Endothelial cell of umbilical vein (primary cell): ENCODE data around the gene CCN6. TPM values are rescaled to one million over a fixed set of nuclear protein-coding genes. Genes with fewer than 3 reads are reported as not detected.
A peak's percentile ranks its signal among the peaks of the same experiment; 100 is the strongest.

Source experiments
- BruUV-seq: library from RNA; stranded (reverse); fragments of 400-500 nt; replicated peaks from 2 replicates; lab custom pipeline; 2021; lab: Mats Ljungman, UMichigan
- CTCF ChIA-PET: fragments of 300-600, 350-600 bp; sonication (Branson Sonifier 250); formaldehyde crosslinking; loops from one replicate; lab custom pipeline; 2021; ENCODE audit warnings: antibody characterized with exemption, inconsistent platforms; lab: Charles Lee
- POLR2A ChIA-PET: fragments of 300-600, 350-600 bp; sonication (Branson Sonifier 250); formaldehyde crosslinking; loops from one replicate; lab custom pipeline; 2021; ENCODE audit warnings: antibody characterized with exemption, inconsistent platforms; lab: Charles Lee
- DNase-seq: peaks from one replicate; pipeline ENCODE4 v3.0.0-alpha.2; 2011; ENCODE audit warnings: low read depth, low spot score
- FAIRE-seq: peaks from 2 replicates; lab custom pipeline; 2011; peaks lifted over from hg19 to GRCh38; lab: Jason Lieb, UNC
- H2AFZ ChIP-seq: 2 replicates; pipeline ENCODE4 v1.6.0; 2012; ENCODE audit warnings: low read depth, low read length, control low read depth, inconsistent platforms
- H3K27ac ChIP-seq: 2 replicates; pipeline ENCODE4 v1.5.1; 2011; ENCODE audit warnings: low read depth, mild to moderate bottlenecking, control low read depth, low read length, moderate library complexity; ENCODE audit not compliant: insufficient read depth
- H3K27me3 ChIP-seq, 2 experiments: 2 replicates each; pipeline versions ENCODE4 v1.6.0 to v1.6.1; 2011; ENCODE audit warnings: low read length in 2 of 2, mixed read lengths in 1 of 2; ENCODE audit not compliant: control insufficient read depth in 2 of 2, insufficient read depth in 2 of 2
- H3K36me3 ChIP-seq, 2 experiments: 2 replicates in 1 of 2; 3 replicates in 1 of 2; pipeline ENCODE4 v1.5.1; 2011; ENCODE audit warnings: low read length in 2 of 2, mild to moderate bottlenecking in 1 of 2, moderate library complexity in 1 of 2; ENCODE audit not compliant: control insufficient read depth in 2 of 2, insufficient read depth in 2 of 2; ENCODE audit errors: extremely low read depth in 1 of 2
- H3K4me1 ChIP-seq: 3 replicates; pipeline ENCODE4 v1.5.1; 2011; ENCODE audit warnings: mild to moderate bottlenecking, low read length; ENCODE audit not compliant: control insufficient read depth, insufficient read depth; ENCODE audit errors: extremely low read depth
- H3K4me2 ChIP-seq: 2 replicates; pipeline ENCODE4 v1.6.1; 2011; ENCODE audit warnings: low read length, control low read depth, mixed read lengths; ENCODE audit not compliant: insufficient read depth
- H3K4me3 ChIP-seq, 3 experiments: fragments of 200-600 bp in 1 of 3; sonication (generic), shearing (Covaris generic) in 1 of 3; replicated peaks in 1 of 3; 2 replicates each; pipeline ENCODE4 v1.5.1; 2011 to 2016; ENCODE audit warnings: control low read depth in 3 of 3, low read length in 3 of 3, mild to moderate bottlenecking in 2 of 3, inconsistent platforms in 1 of 3, low read depth in 1 of 3, moderate library complexity in 1 of 3; ENCODE audit not compliant: insufficient read depth in 1 of 3
- H3K79me2 ChIP-seq: 2 replicates; pipeline ENCODE4 v1.6.0; 2012; ENCODE audit warnings: low read length, inconsistent platforms; ENCODE audit not compliant: control insufficient read depth, insufficient read depth
- H3K9ac ChIP-seq: replicated peaks from 2 replicates; pipeline ENCODE3; 2011; ENCODE audit warnings: low read length, control low read depth; ENCODE audit not compliant: insufficient read depth; ENCODE audit errors: extremely low read depth
- H3K9me1 ChIP-seq: replicated peaks from 3 replicates; pipeline ENCODE4 v1.6.0; 2011; ENCODE audit warnings: mild to moderate bottlenecking, low read length; ENCODE audit not compliant: control insufficient read depth, insufficient read depth; ENCODE audit errors: extremely low read depth
- H3K9me3 ChIP-seq: replicated peaks from 2 replicates; pipeline ENCODE4 v1.5.1; 2012; ENCODE audit warnings: low read length, inconsistent platforms; ENCODE audit not compliant: control insufficient read depth, insufficient read depth
- H4K20me1 ChIP-seq: replicated peaks from 2 replicates; pipeline ENCODE3; 2011; ENCODE audit warnings: mild to moderate bottlenecking, low read length; ENCODE audit not compliant: control insufficient read depth, insufficient read depth; ENCODE audit errors: extremely low read depth
- CTCF ChIP-seq, 2 donors: IDR thresholded peaks; 1 replicate in 1 of 2; 2 replicates in 1 of 2; pipeline ENCODE4 v1.5.1; 2011; ENCODE audit warnings: low read length in 2 of 2, mild to moderate bottlenecking in 2 of 2, moderate library complexity in 2 of 2, control low read depth in 1 of 2, inconsistent platforms in 1 of 2, low read depth in 1 of 2; ENCODE audit not compliant: insufficient read depth in 1 of 2; ENCODE audit errors: extremely low read depth in 1 of 2
- EZH2 ChIP-seq: IDR thresholded peaks from 2 replicates; pipeline ENCODE4 v1.6.1; 2012; ENCODE audit warnings: borderline replicate concordance, low read depth, mild to moderate bottlenecking, moderate library complexity, low read length, inconsistent platforms; ENCODE audit not compliant: severe bottlenecking
- FOS ChIP-seq: IDR thresholded peaks from 2 replicates; pipeline ENCODE4 v1.6.1; 2011; ENCODE audit warnings: mild to moderate bottlenecking, low read length, moderate library complexity, borderline replicate concordance; ENCODE audit not compliant: insufficient read depth
- GATA2 ChIP-seq: IDR thresholded peaks from 2 replicates; pipeline ENCODE4 v1.7.0; 2011; ENCODE audit warnings: low read depth, mild to moderate bottlenecking, moderate library complexity, mixed read lengths, low read length; ENCODE audit not compliant: insufficient read length, insufficient read depth
- JUN ChIP-seq: IDR thresholded peaks from 2 replicates; pipeline ENCODE4 v1.6.1; 2011; ENCODE audit warnings: borderline replicate concordance, low read depth; ENCODE audit not compliant: insufficient read length, insufficient read depth
- MAX ChIP-seq: IDR thresholded peaks from 2 replicates; pipeline ENCODE4 v1.6.1; 2011; ENCODE audit not compliant: insufficient read depth, insufficient read length
- MYC ChIP-seq: IDR thresholded peaks from one replicate; pipeline ENCODE4 v1.6.1; 2011; ENCODE audit warnings: mild to moderate bottlenecking, low read depth, low read length
- POLR2A ChIP-seq: IDR thresholded peaks from 2 replicates; pipeline ENCODE4 v1.6.1; 2012; ENCODE audit warnings: low read depth, mild to moderate bottlenecking, control low read depth, low read length
- POLR2AphosphoS5 ChIP-seq: IDR thresholded peaks from 2 replicates; pipeline ENCODE4 v1.6.1; 2012; ENCODE audit warnings: low read depth, mild to moderate bottlenecking, control low read depth, low read length, moderate library complexity; ENCODE audit not compliant: insufficient read depth
- dilution Hi-C: fragments of 300-500 bp; cut with MboI; formaldehyde crosslinking; loops from one replicate; pipeline ENCODE4 v1.15.0; 2019; ENCODE audit warnings: low sequenced_read_pairs; ENCODE audit not compliant: extremely low pct_ligation_motif_present
- intact Hi-C: fragments of 100-400 bp; cut with micrococcal nuclease; formaldehyde crosslinking; loops from one replicate; pipeline ENCODE4 v1.10.0; 2022
- polyA plus RNA-seq, 4 experiments: library from polyadenylated mRNA; depleted of rRNA in 3 of 4; stranded (reverse) in 3 of 4; unstranded in 1 of 4; fragments of >200 nt; gene quantifications; 2 replicates each; pipeline versions ENCODE4 v1.2.1 to v1.2.3, GENCODE V29; 2011 to 2012; ENCODE audit warnings: missing spikeins in 1 of 4
- total RNA-seq: library from RNA; stranded (reverse); gene quantifications from 2 replicates; pipeline ENCODE4 v1.2.3, GENCODE V29; 2021

Gene CCN6
- total and polyA plus RNA-seq, 2 donors (not counting 3 experiments of a cell fraction or from before 2014, with no cell fraction given), result not detected

- no peak overlapping the region for H3K9ac ChIP-seq
- H3K4me2 ChIP-seq, result no peak overlapping the region
- no peaks in the 10 kb centered on the region for H4K20me1 ChIP-seq
- no peaks in the 10 kb centered on the region for H3K9me1 ChIP-seq
- no peak overlapping the region for H3K4me3 ChIP-seq
- peaks cover 47% of the 10 kb centered on the region for H3K4me1 ChIP-seq
- CTCF ChIA-PET, result interaction anchor here (2.0 kb wide), 1 partner anchor 330 kb away, joined by 13 read pairs; no protein-coding TSS in a partner anchor
- dilution Hi-C loops (no loop called here), intact Hi-C loops (no loop called here)
- H3K9me3 ChIP-seq, result no peaks in the 10 kb centered on the region
- H3K36me3 ChIP-seq, result no peaks in the 10 kb centered on the region
- TF ChIP-seq MYC (no peak), CTCF (IDR thresholded peaks at IDR 0.05; ENCODE audit: extremely low read depth in 1 of 2, insufficient read depth in 1 of 2, low read depth in 1 of 2, low read length in 2 of 2) (no peak), POLR2A (no peak), EZH2 (no peak), JUN (no peak)
- H3K79me2 ChIP-seq, result no peaks in the 10 kb centered on the region
- no peak overlapping the region for H3K27ac ChIP-seq
- POLR2A ChIA-PET, result no interaction called here
- BruUV-seq, result no TSS peak
- no peaks in the 10 kb centered on the region for H3K27me3 ChIP-seq
- DNase-seq, result no peak
- no peak for FAIRE-seq
- H2AFZ ChIP-seq, result no peak overlapping the region
Observed at GRCh38 chr6:112039431-112039770, 14.5 kb upstream of the CCN6 start.

GRCh38 chr6:112040956-112041355 lies 12.9 kb upstream of the CCN6 start:
- Histone ChIP-seq H3K4me3 (no peak overlapping the region), H4K20me1 (no peaks in the 10 kb centered on the region), H3K36me3 (no peaks in the 10 kb centered on the region), H3K27ac (peak overlapping the region; percentile 81), H3K9ac (peak overlapping the region; percentile 45), H3K9me1 (no peaks in the 10 kb centered on the region), H3K4me2 (peak overlapping the region; percentile 52), H3K27me3 (no peaks in the 10 kb centered on the region), H3K79me2 (no peaks in the 10 kb centered on the region), H2AFZ (no peak overlapping the region), H3K9me3 (no peaks in the 10 kb centered on the region), H3K4me1 (peaks cover 47% of the 10 kb centered on the region)
- no TSS peak for BruUV-seq
- no peak for TF ChIP-seq MAX
- peak; percentile 74 for TF ChIP-seq POLR2AphosphoS5
- peak; percentile 82 for TF ChIP-seq FOS
- no peak for TF ChIP-seq MYC
- no peak for TF ChIP-seq POLR2A
- TF ChIP-seq EZH2, result no peak
- peak; percentile 77 for TF ChIP-seq JUN
- TF ChIP-seq GATA2, result peak; percentile 67
- TF ChIP-seq CTCF (IDR thresholded peaks at IDR 0.05; ENCODE audit: extremely low read depth in 1 of 2, insufficient read depth in 1 of 2, low read depth in 1 of 2, low read length in 2 of 2), result no peak
- dilution Hi-C loops, result no loop called here
- DNase-seq (peak; percentile 91), FAIRE-seq (peak; percentile 95)
- intact Hi-C loops, result loop anchor here (5.0 to 10.0 kb wide), 3 partner anchors 239 to 676 kb away; no protein-coding TSS in a partner anchor
- ChIA-PET CTCF (interaction anchor here (0.9 to 5.1 kb wide), 14 partner anchors 9 to 1030 kb away, joined by 3 to 30 read pairs (median 4); a partner anchor contains a TSS), POLR2A (no interaction called here)
